ENCODE results near the gene C20orf202. TPM values are rescaled to one million over a fixed set of nuclear protein-coding genes. Genes with fewer than 3 reads are reported as not detected.

C20orf202 gene
- total RNA-seq (2022; extraction: Qiagen RNA extraction) = 0.05 to 0.13 TPM (median 0.07 TPM) in 3 of 5 replicates, not detected in the others

DNA sequence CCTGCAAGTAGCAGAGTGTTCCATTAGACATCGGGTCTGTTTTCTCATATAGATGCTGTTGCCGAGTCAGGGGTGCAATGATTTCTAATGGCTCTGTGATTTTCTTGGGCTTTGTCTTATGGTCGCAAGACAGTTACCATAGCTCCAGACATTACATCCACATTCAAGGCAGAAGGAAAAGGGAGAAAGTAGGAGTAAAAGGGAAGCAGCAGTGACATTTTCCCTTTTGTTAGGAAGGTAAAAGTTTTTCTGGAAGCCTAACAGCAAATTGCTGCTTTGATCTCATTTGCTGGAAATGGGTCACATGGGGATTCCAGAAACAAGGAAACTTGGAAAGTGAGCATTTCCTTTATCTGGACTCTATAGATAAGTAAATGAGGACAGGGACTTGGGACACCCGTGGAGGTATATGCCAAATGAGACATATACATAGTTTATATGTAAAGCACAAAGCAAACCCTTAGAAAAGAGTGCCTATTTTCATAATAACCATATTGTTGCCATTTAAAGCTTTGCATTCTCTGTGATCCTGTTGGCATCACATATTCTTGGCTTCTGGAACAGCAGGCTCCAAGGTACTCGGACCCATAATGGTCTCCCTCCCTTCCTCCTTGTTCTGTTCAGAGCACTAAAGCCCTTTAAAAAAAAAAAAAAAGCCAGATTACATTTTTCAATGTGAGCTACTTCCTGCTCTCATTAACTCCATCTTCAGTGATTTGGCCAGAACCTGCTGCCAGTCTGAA, at the start of gene C20orf202:
Gene C20orf202 (plus strand): TSS at position 693 of the 743 bp plus-strand sequence. CDS start 132 bp downstream, outside the sequence.

DNA sequence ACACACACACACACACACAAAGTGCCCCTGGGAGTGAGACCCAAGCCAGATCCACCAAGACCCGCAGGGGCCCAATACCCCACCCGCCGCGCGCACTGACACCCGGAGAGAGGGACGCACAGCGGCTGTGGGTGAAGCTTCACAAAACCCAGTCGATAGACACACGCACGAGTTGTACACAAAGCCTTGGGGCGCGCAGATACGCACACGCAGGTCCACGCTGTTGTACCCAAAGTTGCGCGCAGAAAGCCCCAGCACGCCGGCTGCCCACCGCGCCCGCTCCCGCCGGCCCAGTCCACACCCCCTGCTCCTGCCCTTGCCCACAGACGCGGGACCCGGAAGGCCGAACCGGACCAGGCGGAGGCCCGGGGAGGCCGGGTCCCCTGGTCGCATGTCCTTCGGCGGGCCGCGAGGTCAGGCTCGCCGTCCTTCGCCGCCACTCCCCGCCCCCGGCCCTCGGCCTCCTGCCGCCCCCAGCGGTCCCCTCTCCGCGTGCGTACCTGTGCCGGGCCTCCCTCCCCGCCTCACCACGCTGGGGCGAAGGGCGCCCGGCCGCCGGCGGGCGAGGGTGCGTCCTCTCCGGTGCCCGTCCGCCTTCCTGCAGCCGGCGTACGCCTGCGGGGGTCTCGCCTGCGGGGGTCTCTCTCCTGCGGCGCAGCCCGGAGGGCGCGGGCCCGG, 18.5 kb upstream of the C20orf202 start, which contains the start of gene TMEM74B:
Gene TMEM74B (minus strand): TSS at position 344 of the 678 bp plus-strand sequence. CDS start 1,180 bp downstream, outside the sequence.

DNA sequence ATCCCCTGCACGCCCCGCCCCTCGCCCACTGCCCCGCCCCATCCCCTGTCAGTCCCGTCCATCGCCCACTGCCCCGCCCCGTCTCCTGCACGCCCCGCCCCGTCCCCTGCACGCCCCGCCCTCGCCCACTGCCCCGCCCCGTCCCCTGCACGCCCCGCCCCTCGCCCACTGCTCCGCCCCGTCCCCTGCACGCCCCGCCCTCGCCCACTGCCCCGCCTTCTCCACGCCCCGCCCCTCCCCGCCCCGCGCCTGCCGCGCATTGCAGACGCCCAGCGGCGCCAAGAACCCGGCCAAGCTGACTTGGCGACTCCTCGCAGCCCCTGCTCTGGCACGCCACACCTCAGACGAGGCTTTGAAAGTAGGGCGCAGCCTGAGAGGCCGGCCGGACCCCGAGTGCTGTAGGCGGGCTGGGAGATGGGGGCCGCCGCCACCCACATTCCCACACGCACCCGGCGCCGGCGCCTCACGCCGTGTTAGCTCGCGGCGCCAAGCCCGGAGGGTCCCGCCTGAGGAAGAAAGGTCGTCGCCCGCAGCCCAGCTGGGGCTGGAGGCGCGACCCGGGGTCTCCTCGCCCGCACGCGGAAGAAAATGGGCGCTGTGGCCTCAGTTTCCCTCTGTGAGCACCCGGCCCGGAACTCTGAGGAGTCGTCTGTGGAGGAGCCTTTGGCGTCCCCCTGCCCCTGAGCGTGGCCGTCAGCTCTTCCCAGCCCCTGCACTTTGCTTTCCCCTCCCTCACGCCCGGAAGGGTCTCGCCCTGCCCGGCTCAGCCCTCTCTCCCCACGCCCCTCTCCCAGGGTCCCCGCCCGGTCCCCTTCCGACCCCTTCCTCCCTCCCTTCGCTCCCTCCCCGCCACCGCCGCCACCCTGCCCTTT, 22.8 kb downstream of the C20orf202 start, which contains the start of gene RAD21L1:
Gene RAD21L1 (plus strand): TSS at position 262 of the 872 bp plus-strand sequence. CDS start 2,410 bp downstream, outside the sequence.

Other genes with a start within 250 kb of the C20orf202 start
- not detected in 5 replicates for gene RSPO4, start 201.1 kb upstream of the C20orf202 start, total RNA-seq (2022; extraction: Qiagen RNA extraction)
- gene PSMF1, start 84.9 kb upstream of the C20orf202 start, total RNA-seq (2022; extraction: Qiagen RNA extraction) = 201 to 225 TPM (median 218 TPM) in 5 replicates
- gene TMEM74B, start 18.5 kb upstream of the C20orf202 start, total RNA-seq (2022; extraction: Qiagen RNA extraction) = 3.2 to 5.3 TPM (median 4.1 TPM) in 5 replicates
- 0.09 TPM in 1 of 5 replicates, not detected in the others for gene RAD21L1, start 22.6 kb downstream of the C20orf202 start, total RNA-seq (2022; extraction: Qiagen RNA extraction)
- gene SNPH, start 62.8 kb downstream of the C20orf202 start, total RNA-seq (2022; extraction: Qiagen RNA extraction) = 3.7 to 5.6 TPM (median 4.9 TPM) in 5 replicates
- 0.95 to 1.4 TPM (median 1.3 TPM) in 5 replicates for gene SDCBP2, start 125.7 kb downstream of the C20orf202 start, total RNA-seq (2022; extraction: Qiagen RNA extraction)
- 517 to 531 TPM (median 521 TPM) in 5 replicates for gene FKBP1A, start 189.6 kb downstream of the C20orf202 start, total RNA-seq (2022; extraction: Qiagen RNA extraction)

All from A549 treated with CORT108297 at 1 μM for 4 hours (cell line).